ENCODE data around the gene ARL8B. TPM values are rescaled to one million over a fixed set of nuclear protein-coding genes. Genes with fewer than 3 reads are reported as not detected.

ARL8B gene
- total and polyA plus RNA-seq, 9 of the 15 experiments (the other 6 are each of a cell fraction or from before 2014, with no cell fraction given): 28.5 to 99.4 (median 77.2) TPM

DNA sequence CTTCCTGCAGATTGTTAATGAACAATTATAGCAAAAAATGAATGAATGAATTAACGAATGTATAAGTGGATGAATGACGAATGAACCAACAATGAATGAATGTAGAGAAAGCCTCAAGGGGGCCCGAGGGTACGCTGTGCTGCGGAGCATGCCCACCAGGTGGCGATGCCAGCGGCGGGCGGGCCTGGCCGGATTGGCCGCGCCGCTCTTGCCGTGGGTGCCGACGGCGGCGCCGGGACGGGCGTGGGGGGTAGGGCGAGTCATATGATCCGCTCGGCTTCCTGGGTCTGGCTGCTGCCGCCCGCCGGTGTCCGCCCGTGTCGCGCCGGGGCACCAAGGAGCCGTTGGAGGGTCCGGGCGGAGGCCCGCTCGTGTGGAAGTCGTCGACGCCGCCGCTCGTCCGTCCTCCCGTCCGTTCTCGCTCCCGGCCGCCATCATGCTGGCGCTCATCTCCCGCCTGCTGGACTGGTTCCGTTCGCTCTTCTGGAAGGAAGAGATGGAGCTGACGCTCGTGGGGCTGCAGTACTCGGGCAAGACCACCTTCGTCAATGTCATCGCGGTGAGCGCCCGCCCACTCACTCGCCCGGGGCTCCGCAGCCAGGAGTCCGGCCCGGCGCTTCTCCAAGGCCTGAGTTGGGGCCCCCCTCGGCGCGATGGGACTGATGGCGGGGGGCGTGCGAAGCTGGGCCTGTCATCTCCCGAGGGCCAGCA, at the start of gene ARL8B (continued):
- TF ChIP-seq HNRNPLL (IDR thresholded peaks at IDR 0.05; ENCODE audit: low read depth, low read length, poor library complexity, severe bottlenecking) (no peak), HNRNPK (IDR thresholded peaks at IDR 0.05; ENCODE audit: low read depth, low read length, poor library complexity, severe bottlenecking) (peak; percentile 56), RBM39 (optimal IDR thresholded peaks at IDR 0.05; ENCODE audit: low read depth, low read length) (no peak), ZNF12 (CRISPR knock-in tag; IDR thresholded peaks at IDR 0.05) (no peak), FOXM1 (IDR thresholded peaks at IDR 0.05; ENCODE audit: low read depth) (no peak), FOXM1 (CRISPR knock-in tag; IDR thresholded peaks at IDR 0.05; ENCODE audit: low read depth) (no peak; the same call in 1 of the 2 replicates), MTF1 (CRISPR knock-in tag; IDR thresholded peaks at IDR 0.05; ENCODE audit: borderline replicate concordance) (no peak), NR4A1 (CRISPR knock-in tag; IDR thresholded peaks at IDR 0.05) (no peak; the same call in 1 of the 2 replicates), NR4A1 (tag; IDR thresholded peaks at IDR 0.05) (0 out of 2 replicates have a peak, but pooled peaks have one; percentile 32), MAFF (IDR thresholded peaks at IDR 0.05; ENCODE audit: low read length) (no peak), ARID2 (IDR thresholded peaks at IDR 0.05) (0 out of 2 replicates have a peak, but pooled peaks have one; percentile 38), ZNF408 (CRISPR knock-in tag; IDR thresholded peaks at IDR 0.05; ENCODE audit: low read depth) (no peak), PYGO2 (tag; IDR thresholded peaks at IDR 0.05) (no peak), DIDO1 (tag; IDR thresholded peaks at IDR 0.05; ENCODE audit: low read depth) (peak; percentile 79), PPARD (CRISPR knock-in tag; IDR thresholded peaks at IDR 0.05) (no peak)
- TF ChIP-seq, protein P1, sequence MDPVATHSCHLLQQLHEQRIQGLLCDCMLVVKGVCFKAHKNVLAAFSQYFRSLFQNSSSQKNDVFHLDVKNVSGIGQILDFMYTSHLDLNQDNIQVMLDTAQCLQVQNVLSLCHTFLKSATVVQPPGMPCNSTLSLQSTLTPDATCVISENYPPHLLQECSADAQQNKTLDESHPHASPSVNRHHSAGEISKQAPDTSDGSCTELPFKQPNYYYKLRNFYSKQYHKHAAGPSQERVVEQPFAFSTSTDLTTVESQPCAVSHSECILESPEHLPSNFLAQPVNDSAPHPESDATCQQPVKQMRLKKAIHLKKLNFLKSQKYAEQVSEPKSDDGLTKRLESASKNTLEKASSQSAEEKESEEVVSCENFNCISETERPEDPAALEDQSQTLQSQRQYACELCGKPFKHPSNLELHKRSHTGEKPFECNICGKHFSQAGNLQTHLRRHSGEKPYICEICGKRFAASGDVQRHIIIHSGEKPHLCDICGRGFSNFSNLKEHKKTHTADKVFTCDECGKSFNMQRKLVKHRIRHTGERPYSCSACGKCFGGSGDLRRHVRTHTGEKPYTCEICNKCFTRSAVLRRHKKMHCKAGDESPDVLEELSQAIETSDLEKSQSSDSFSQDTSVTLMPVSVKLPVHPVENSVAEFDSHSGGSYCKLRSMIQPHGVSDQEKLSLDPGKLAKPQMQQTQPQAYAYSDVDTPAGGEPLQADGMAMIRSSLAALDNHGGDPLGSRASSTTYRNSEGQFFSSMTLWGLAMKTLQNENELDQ (CRISPR knock-in tag; IDR thresholded peaks at IDR 0.05; ENCODE audit: borderline replicate concordance): no peak
- TF ChIP-seq, protein P2, sequence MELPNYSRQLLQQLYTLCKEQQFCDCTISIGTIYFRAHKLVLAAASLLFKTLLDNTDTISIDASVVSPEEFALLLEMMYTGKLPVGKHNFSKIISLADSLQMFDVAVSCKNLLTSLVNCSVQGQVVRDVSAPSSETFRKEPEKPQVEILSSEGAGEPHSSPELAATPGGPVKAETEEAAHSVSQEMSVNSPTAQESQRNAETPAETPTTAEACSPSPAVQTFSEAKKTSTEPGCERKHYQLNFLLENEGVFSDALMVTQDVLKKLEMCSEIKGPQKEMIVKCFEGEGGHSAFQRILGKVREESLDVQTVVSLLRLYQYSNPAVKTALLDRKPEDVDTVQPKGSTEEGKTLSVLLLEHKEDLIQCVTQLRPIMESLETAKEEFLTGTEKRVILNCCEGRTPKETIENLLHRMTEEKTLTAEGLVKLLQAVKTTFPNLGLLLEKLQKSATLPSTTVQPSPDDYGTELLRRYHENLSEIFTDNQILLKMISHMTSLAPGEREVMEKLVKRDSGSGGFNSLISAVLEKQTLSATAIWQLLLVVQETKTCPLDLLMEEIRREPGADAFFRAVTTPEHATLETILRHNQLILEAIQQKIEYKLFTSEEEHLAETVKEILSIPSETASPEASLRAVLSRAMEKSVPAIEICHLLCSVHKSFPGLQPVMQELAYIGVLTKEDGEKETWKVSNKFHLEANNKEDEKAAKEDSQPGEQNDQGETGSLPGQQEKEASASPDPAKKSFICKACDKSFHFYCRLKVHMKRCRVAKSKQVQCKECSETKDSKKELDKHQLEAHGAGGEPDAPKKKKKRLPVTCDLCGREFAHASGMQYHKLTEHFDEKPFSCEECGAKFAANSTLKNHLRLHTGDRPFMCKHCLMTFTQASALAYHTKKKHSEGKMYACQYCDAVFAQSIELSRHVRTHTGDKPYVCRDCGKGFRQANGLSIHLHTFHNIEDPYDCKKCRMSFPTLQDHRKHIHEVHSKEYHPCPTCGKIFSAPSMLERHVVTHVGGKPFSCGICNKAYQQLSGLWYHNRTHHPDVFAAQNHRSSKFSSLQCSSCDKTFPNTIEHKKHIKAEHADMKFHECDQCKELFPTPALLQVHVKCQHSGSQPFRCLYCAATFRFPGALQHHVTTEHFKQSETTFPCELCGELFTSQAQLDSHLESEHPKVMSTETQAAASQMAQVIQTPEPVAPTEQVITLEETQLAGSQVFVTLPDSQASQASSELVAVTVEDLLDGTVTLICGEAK (IDR thresholded peaks at IDR 0.05): peak; percentile 44; the same call in 1 of the 2 replicates
- TF ChIP-seq, protein P2 (CRISPR knock-in tag; IDR thresholded peaks at IDR 0.05): no peak

All from K562 (cell line).